Astrocyte of the spinal cord (primary cell): ENCODE results near the gene WWOX.

Experiments
- DNase-seq: peaks from one replicate; pipeline ENCODE4 v3.0.0; 2011; ENCODE audit warnings: low read depth, low spot score
- H3K4me3 ChIP-seq: 2 replicates; pipeline ENCODE4 v1.5.1; 2011; ENCODE audit warnings: low read depth, mild to moderate bottlenecking, low read length, moderate library complexity
- CTCF ChIP-seq: IDR thresholded peaks from 2 replicates; pipeline ENCODE4 v1.5.1; 2012; ENCODE audit warnings: low read depth, mild to moderate bottlenecking, low read length, inconsistent platforms
- in situ Hi-C: cut with HindIII; loops from 2 replicates; pipeline ENCODE4 v1.10.0; 2017; ENCODE audit warnings: low sequenced_read_pairs

WWOX gene

GRCh38 chr16:78672779-78673556, 573.5 kb downstream of the WWOX start:
- TF ChIP-seq CTCF, result no peak
- no peak overlapping the region for H3K4me3 ChIP-seq
- in situ Hi-C loops, result no loop called here
- DNase-seq, result no peak

- TF ChIP-seq CTCF, result no peak
- no peak overlapping the region for H3K4me3 ChIP-seq
- in situ Hi-C loops, result no loop called here
- no peak for DNase-seq
These were observed 574.4 kb downstream of the WWOX start for GRCh38 chr16:78673884-78674283.

GRCh38 chr16:78675312-78675711, 575.9 kb downstream of the WWOX start:
- H3K4me3 ChIP-seq, result no peak overlapping the region
- peak; percentile 15 for DNase-seq
- TF ChIP-seq CTCF, result no peak
- in situ Hi-C loops, result no loop called here

DNA sequence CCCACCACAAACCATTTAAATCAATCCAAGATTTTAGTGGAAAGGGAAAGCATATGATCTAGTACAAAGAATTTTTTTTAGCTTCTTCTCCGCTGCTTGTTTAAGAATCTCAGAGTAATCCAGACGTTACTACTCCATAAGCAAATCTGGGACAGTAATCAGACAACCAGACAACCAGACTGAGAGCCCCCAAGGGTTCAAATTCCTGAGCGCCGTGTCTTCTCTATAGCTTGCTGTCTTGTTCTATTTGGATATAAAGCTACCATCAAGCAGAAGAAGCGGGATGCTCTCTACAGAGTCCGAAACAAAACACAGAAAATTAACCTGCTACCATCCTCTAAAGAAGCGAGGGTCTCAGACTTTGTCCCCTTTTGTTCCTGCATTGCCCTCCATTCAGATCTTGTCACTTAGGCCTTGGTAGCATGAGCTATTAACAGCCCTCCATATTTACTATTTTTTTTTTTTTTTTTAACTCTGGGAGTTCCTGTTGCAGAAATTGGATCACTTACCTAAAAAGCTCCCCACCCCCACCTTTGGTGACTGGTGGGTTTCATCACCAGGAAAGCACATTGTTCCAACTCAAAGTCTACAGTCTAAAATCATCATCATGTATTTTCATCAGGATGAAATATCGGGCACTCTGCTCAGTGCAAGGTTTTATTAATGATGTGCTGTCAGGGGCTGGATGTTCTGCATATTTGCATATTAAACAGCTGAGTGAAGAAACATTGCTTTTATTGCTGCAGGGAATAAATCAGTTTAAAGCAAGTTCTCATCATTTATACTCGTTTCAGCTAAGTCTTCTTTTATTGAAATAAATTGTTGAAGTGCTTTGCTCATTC, 576.7 kb downstream of the WWOX start:
- in situ Hi-C loops, result no loop called here
- DNase-seq, result no peak
- no peak for TF ChIP-seq CTCF
- no peak overlapping the region for H3K4me3 ChIP-seq

- no peak for TF ChIP-seq CTCF
- in situ Hi-C loops, result no loop called here
- no peak overlapping the region for H3K4me3 ChIP-seq
- DNase-seq, result no peak
These were observed 577.8 kb downstream of the WWOX start for GRCh38 chr16:78677181-78677731.

DNA sequence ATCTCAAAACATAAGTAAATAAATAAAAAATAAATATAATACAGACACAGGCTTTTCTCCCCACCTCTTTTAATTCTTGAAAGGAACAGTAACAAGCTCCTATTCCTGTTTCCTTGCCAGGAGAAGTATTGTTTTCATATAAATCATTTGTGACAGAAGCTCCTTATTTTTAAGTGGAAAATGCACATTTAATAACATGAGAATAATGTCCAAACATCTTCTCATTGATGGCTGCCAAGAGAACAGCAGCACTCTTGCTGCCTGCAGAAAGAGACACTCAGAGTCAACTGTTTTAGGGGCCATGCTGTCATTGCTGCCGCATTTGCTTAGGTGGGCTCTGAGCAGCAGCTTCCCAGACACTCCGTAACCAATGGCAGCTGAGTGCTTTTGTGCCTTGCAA, 580.1 kb downstream of the WWOX start:
- in situ Hi-C loops, result no loop called here
- no peak overlapping the region for H3K4me3 ChIP-seq
- TF ChIP-seq CTCF, result no peak
- no peak for DNase-seq
